ENCODE results near the gene FETUB.

- TF ChIP-seq CTCF (IDR thresholded peaks at IDR 0.05; ENCODE audit: control extremely low read depth in 1 of 3, insufficient read depth in 1 of 3, low read depth in 1 of 3, low read length in 3 of 3) (no peak), POLR2A (IDR thresholded peaks at IDR 0.05; ENCODE audit: control extremely low read depth in 1 of 2, low read depth in 2 of 2, low read length in 2 of 2) (no peak), SRF (IDR thresholded peaks at IDR 0.05; ENCODE audit: low read depth, low read length) (no peak), POLR2AphosphoS5 (IDR thresholded peaks at IDR 0.05; ENCODE audit: low read depth, low read length) (no peak), YY1 (IDR thresholded peaks at IDR 0.05; ENCODE audit: low read depth, low read length) (no peak)
Measured at GRCh38 chr3:186670155-186670554, 30.0 kb downstream of the FETUB start.
